Motor neuron (in vitro differentiated cells): ENCODE data around the gene MAX. TPM values are rescaled to one million over a fixed set of nuclear protein-coding genes. Genes with fewer than 3 reads are reported as not detected.
"Not testable (repeated sequence)": the region's sequence is repeated elsewhere in the genome, so short reads cannot be mapped to it uniquely, and the experiment has no call there.

Experiments used
- ATAC-seq, 8 experiments: fragments of 200-7000 bp; cut with Tn5 transposase; replicated peaks in 6 of 8; 2 replicates each; pipeline ENCODE4 v1.8.0; 2021; ENCODE audit warnings: mild to moderate bottlenecking in 8 of 8, moderate library complexity in 8 of 8
- H3K27ac ChIP-seq, 2 donors: fragments of 250-450 bp; sonication (Bioruptor Pico); 2 replicates each; pipeline ENCODE4 v1.9.0; 2021; ENCODE audit warnings: antibody characterized with exemption in 2 of 2, mild to moderate bottlenecking in 2 of 2, moderate library complexity in 1 of 2
- H3K4me1 ChIP-seq, 2 donors: fragments of 250-450 bp; sonication (Bioruptor Pico); replicated peaks in 1 of 2; 2 replicates each; pipeline ENCODE4 v1.6.1; 2021; ENCODE audit warnings: antibody characterized with exemption in 2 of 2, mild to moderate bottlenecking in 2 of 2, moderate library complexity in 1 of 2
- H3K4me3 ChIP-seq, 5 donors: fragments of 250-450 bp; sonication (Bioruptor Pico); 2 replicates each; pipeline ENCODE4 v1.9.0; 2021; ENCODE audit warnings: antibody characterized with exemption in 5 of 5, mild to moderate bottlenecking in 5 of 5, moderate library complexity in 4 of 5
- WGBS, 10 experiments: fragments of 450-650 bp; shearing (Covaris generic); methylation state at CpG; one replicate each; pipeline ENCODE4 v1.0.0; 2022; 5-methylcytosine and 5-hydroxymethylcytosine counted together
- in situ Hi-C, 9 experiments: fragments of 400-800 bp; cut with MboI; loops; one replicate each; pipeline ENCODE4 v1.15.0; 2021; ENCODE audit warnings: low sequenced_read_pairs in 9 of 9, low pct_unique_long_range_greater_than_20kb in 2 of 9; ENCODE audit not compliant: unreplicated experiment in 9 of 9
- total RNA-seq, 8 experiments: library from RNA; unstranded; fragments of 300-600 nt; gene quantifications; 2 replicates each; pipeline versions ENCODE4 v1.2.3 to v1.2.4, GENCODE V29; 2022

Gene MAX
- total RNA-seq, 8 experiments from 2014 or later, result 55.0 to 112 (median 86.6) TPM

DNA sequence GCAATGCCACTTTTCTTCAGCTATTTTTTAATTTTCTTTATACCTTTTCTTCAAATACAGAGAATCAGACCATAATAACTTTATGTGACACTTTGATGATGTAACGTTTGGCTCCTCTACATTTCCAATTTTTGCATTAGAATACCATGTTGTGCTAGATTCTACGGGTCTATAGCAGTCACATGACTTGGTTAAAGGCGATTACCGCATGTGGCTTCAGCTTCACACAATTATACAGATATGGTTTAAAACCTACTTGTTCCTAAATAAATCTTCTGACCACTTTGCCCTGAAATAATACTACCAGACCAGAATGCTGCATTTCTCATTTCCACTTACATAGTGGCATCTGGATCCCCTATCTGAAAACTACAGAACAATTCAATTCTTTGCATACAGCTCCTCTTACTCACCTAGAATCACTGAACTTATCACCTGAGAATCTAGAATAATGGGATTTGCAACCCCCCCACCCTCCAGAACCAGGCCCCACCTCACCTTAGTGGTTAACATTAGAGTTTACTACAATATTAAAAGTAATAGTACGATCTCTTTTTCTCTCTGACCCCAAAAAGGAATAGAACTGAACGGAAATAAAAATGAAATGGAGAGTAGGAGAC is 1.3 kb downstream of the MAX start:
- H3K4me3 ChIP-seq, result peak overlapping the region; percentile 57 to 92 (median 81)
- no peak for ATAC-seq
- H3K4me1 ChIP-seq, result peaks cover 4 to 11% of the 10 kb centered on the region in 2 donors
- WGBS, 10 experiments, result 0 to 47% (median 14%) methylated on average over 3 to 6 of the region's 6 CpGs; no CpG with 5 or more reads in 1 of the 10 experiments
- in situ Hi-C loops, result no loop called here
- no peak overlapping the region for H3K27ac ChIP-seq

- WGBS, 10 experiments, result 0 to 100% (median 72%) methylated on average over 1 to 2 of the region's 2 CpGs
- in situ Hi-C loops, result no loop called here
- no peak overlapping the region for H3K27ac ChIP-seq
- no peak overlapping the region for H3K4me3 ChIP-seq
- peaks cover 8 to 11% of the 10 kb centered on the region in 2 donors for H3K4me1 ChIP-seq
- no peak for ATAC-seq
Observed at GRCh38 chr14:65098586-65098985, 3.7 kb downstream of the MAX start.

GRCh38 chr14:65096323-65097089 is 5.8 kb downstream of the MAX start:
- WGBS, 10 experiments, result 27 to 100% (median 64%) methylated on average over 1 to 6 of the region's 6 CpGs; no CpG with 5 or more reads in 2 of the 10 experiments
- Histone ChIP-seq H3K4me1 (peaks cover 8 to 9% of the 10 kb centered on the region in 2 donors), H3K27ac (no peak overlapping the region), H3K4me3 (no peak overlapping the region)
- ATAC-seq, result peak in 2 of 8 experiments; percentile 13 to 26
- in situ Hi-C loops, result no loop called here

- Histone ChIP-seq H3K27ac (no peak overlapping the region), H3K4me1 (peaks cover 3 to 6% of the 10 kb centered on the region in 2 donors), H3K4me3 (no peak overlapping the region)
- WGBS, 10 experiments, result 33 to 100% (median 63%) methylated on average over 1 to 3 of the region's 3 CpGs; no CpG with 5 or more reads in 3 of the 10 experiments
- peak; percentile 20 to 83 (median 64) for ATAC-seq
- in situ Hi-C loops, result no loop called here
Observed at GRCh38 chr14:65095633-65096205, 6.6 kb downstream of the MAX start.

- Histone ChIP-seq H3K27ac (no peak overlapping the region), H3K4me3 (no peak overlapping the region), H3K4me1 (peaks cover 0 to 4% of the 10 kb centered on the region in 2 donors)
- no peak for ATAC-seq
- WGBS, 10 experiments, result 86 to 100% (median 100%) methylated on average over 1 to 2 of the region's 2 CpGs; no CpG with 5 or more reads in 4 of the 10 experiments
- in situ Hi-C loops, result no loop called here
Observed at GRCh38 chr14:65092349-65092748, 10.0 kb downstream of the MAX start.

- WGBS, 10 experiments, result 84 to 100% (median 94%) methylated on average over 3 to 8 of the region's 8 CpGs
- H3K4me1 ChIP-seq, H3K27ac ChIP-seq, H3K4me3 ChIP-seq, ATAC-seq, in situ Hi-C loops: not testable (repeated sequence)
Observed at GRCh38 chr14:65087835-65088234, 14.5 kb downstream of the MAX start.

DNA sequence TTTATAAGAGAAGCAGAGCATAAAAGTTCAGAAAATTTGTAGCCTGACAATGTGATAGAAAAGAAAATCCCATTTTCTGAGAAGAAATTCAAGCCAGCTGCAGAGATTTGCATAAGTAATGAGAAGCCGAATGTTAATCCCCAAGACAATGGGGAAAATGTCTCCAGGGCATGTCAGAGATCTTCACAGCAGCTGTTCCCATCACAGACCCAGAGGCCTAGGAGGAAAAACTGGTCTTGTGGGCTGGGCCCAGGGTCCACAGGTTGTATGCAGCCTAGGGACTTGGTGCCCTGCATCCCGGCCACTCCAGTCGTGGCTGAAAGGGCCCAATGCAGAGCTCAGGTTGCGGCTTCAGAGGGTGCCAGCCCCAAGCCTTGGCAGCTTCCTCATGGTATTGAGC is 15.6 kb downstream of the MAX start:
- H3K4me1 ChIP-seq, H3K4me3 ChIP-seq, ATAC-seq, H3K27ac ChIP-seq, in situ Hi-C loops: not testable (repeated sequence)
- 0 to 100% (median 83%) methylated on average over 1 to 4 of the region's 4 CpGs; no CpG with 5 or more reads in 3 of the 10 experiments for WGBS, 10 experiments

- no peak overlapping the region for H3K27ac ChIP-seq
- H3K4me3 ChIP-seq, result no peak overlapping the region
- no peaks in the 10 kb centered on the region for H3K4me1 ChIP-seq
- peak in 3 of 8 experiments; percentile 24 to 71 (median 62) for ATAC-seq
- in situ Hi-C loops, result no loop called here
- WGBS, 10 experiments, result 0 to 100% (median 68%) methylated on average over 1 to 6 of the region's 6 CpGs
Observed at GRCh38 chr14:65084554-65085505, 17.5 kb downstream of the MAX start.

DNA sequence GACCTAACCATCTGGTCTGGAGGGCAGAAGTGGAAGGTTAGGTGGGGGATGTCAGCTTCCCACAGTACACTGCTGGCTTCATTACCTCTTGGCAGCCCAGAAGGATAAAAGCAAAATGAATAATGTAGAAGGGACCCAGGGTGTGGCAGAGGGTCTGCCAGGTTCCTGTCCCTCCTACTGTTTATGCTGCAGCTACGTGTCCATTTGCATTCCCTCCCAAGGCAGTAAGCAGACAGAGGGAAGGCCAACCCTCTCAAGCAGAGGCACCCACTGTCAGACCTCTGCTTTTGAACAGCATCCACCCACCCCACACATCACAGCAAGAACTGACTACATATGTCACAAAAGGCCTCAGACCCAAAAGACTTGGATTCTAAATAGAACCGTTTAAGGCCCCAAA is 19.4 kb downstream of the MAX start:
- H3K4me3 ChIP-seq, result no peak overlapping the region
- WGBS, 10 experiments, result 17 to 85% (median 61%) methylated on average over 1 to 2 of the region's 2 CpGs; no CpG with 5 or more reads in 2 of the 10 experiments
- no peak overlapping the region for H3K27ac ChIP-seq
- ATAC-seq, result peak in 4 of 8 experiments; percentile 19 to 90 (median 83)
- H3K4me1 ChIP-seq, result no peaks in the 10 kb centered on the region
- in situ Hi-C loops, result no loop called here

DNA sequence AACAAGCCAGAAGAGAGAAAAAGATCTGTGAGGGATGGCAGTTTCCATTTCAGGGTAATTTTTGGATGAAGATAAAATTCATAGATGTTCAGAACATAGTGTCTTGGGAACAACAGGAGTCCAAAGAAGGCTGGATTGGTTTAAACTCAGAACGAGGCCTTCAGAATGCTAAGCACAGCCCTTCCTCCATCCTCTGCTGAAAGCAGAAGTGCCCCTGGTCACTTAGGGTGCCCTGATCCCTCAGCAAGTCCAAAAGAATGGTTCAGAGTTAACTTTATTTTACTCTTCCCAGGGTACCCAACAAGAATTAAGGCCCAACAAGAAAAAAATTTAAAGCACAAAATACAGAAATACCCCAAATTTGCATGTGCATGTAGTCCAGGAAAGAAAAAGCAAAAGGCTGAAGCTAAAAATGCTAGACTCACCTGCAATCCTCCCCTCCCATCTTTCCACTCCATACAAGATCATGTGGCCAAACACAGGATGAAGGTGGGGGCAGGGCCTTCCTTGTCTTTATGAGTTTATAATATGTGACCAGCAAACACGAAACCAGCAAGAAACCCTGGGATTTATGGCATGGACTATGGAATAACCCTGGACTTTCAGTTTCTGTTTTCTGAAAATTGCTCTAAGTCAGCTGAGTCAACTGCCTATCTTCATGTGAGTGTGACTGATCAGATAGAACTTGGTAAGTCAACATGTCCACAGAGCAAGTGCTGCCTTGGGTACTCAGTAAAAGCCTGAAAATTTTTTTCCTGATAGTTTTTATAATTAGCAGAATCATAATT is 21.2 kb downstream of the MAX start:
- Histone ChIP-seq H3K27ac (no peak overlapping the region), H3K4me1 (no peaks in the 10 kb centered on the region), H3K4me3 (no peak overlapping the region)
- 60 to 100% (median 84%) methylated on average over 1 to 2 of the region's 2 CpGs; no CpG with 5 or more reads in 2 of the 10 experiments for WGBS, 10 experiments
- ATAC-seq, result peak in 1 of 8 experiments; percentile 15
- in situ Hi-C loops, result no loop called here

DNA sequence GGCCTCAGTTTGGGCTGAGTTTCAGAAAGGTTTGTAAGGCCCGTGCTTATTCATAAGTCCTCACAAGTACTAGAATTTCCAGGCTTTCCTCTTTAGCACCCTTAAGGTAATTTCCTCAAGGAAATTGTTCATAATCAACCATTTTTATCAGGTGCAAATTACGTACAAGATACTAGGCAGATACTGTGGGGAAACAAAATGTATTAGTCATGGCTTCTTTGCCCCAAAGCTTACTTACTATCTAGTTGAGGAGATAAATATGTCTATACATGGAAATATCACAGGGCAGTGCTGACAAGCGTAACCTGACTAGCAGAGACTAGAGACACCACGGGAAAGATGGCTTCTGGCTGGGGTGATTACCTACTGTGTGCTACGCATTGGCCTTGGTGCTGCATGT is 22.5 kb downstream of the MAX start:
- Histone ChIP-seq H3K27ac (no peak overlapping the region), H3K4me3 (no peak overlapping the region), H3K4me1 (no peaks in the 10 kb centered on the region)
- 67 to 100% (median 91%) methylated on average over 1 to 5 of the region's 5 CpGs; no CpG with 5 or more reads in 1 of the 10 experiments for WGBS, 10 experiments
- ATAC-seq, result no peak
- in situ Hi-C loops, result no loop called here

DNA sequence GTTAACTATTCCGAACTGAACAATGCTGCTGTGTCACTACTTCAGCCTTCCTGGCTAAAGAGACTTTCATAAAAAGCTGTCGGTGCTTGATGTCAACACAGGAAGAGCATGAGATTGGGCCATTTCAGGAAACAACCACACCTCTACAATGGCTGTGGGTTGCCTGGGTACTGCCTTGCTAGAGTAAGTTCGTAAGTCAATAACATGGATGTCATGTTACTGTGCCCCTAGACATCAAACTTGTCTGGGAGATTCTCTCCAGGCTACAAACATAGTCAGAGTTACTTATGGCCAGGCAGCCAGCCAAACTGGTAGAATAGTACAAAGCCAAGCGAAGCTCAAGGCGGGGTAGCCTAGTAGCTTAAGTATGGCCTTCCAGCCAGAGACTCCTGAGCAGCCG is 23.1 kb downstream of the MAX start:
- Histone ChIP-seq H3K4me3 (no peak overlapping the region), H3K4me1 (no peaks in the 10 kb centered on the region), H3K27ac (no peak overlapping the region)
- in situ Hi-C loops, result no loop called here
- peak in 3 of 8 experiments; percentile 56 to 95 (median 65) for ATAC-seq
- WGBS, 10 experiments, result 79 to 100% (median 99%) methylated on average over 3 to 6 of the region's 6 CpGs; no CpG with 5 or more reads in 4 of the 10 experiments
